Activated naive CD4-positive, alpha-beta T cell (primary cell): ENCODE results near the gene SPDYE16.
"Not testable (repeated sequence)": the region's sequence is repeated elsewhere in the genome, so short reads cannot be mapped to it uniquely, and the experiment has no call there.

ENCODE experiments used
- DNase-seq, 4 experiments: peaks; one replicate each; lab custom pipeline; 2025; lab: John Stamatoyannopoulos, UW

The SPDYE16 gene

GRCh38 chr7:76549855-76550248 lies 6.8 kb upstream of the SPDYE16 start:
- not testable (repeated sequence) for DNase-seq

- peak; percentile 47 to 81 (median 72) for DNase-seq
Measured at GRCh38 chr7:76549025-76549854, 6.1 kb upstream of the SPDYE16 start.

- not testable (repeated sequence) for DNase-seq
Measured at GRCh38 chr7:76531643-76532042, 11.5 kb downstream of the SPDYE16 start.

DNA sequence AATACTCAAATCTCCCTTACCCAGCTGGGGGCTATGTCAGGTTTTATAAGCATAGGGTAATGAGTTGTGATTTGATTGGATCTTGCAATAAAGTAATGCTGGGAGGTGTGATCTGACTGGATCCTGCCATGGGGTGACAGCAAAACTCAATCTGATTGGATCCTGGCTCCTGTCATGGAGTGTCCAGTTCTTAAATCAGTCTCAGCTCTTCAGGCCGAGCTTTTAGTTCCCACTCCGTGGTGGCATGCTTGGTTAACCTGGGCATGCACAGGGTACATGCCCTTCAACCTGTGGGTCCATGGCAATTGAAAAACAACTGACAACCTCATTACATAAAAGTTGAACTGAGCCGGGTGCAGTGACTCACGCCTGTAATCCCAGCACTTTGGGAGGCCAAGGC lies 16.9 kb downstream of the SPDYE16 start:
- not testable (repeated sequence) for DNase-seq

DNA sequence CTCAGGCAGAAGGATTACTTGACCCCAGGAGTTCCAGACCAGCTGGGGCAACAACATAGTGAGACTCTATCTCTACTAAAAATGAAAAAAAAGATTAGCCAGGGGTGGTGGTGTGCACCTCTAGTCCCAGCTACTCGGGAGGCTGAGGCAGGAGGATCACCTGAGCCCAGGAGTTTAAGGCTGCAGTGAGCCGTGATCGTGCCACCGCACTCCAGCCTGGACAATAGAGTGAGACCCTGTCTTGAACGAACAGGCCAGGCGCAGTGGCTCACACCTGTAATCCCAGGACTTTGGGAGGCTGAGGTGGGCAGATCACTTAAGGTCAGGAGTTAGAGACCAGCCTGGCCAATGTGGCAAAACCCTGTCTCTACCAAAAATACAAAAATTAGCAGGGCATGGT lies 26.2 kb downstream of the SPDYE16 start:
- not testable (repeated sequence) for DNase-seq

GRCh38 chr7:76515999-76516443 lies 27.1 kb downstream of the SPDYE16 start:
- no peak for DNase-seq

DNA sequence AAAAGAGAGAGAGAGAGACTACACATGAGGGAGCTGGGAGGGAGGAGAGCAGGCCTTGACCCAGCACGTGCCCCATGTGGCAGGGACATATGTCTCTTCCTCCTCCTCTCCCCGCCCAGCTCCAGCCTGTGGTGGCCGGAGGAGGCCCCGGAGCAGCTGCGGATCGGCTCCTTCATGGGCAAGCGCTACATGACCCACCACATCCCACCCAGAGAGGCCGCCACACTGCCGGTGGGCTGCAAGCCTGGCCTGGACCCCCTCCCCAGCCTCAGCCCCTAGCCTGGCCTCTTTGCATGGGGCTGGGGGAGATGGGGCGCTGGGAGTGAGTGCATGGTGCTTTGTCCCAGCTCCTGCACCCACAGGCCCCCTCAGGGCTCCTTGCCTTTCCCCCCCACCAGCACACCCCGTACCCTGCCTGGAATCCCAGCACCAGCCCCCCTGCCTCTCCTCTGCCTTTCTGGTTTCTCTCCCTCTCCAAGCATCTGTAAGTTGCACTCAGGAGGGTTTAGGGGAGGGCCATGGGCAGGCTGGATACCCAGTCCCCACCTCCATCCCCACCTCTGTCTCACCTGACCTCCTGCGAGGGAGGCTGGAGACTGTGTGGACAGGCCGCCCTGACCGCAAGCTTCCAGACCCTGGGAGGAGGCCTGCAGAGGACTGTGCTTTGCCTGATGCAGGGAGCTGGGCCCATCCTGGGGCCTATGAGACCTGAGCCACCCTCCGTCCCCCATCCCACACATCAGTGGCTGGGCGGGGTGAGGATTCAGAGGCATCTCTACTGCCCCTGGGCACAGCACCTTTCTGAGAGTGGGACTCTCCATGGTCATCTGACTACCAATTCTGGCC lies 27.9 kb downstream of the SPDYE16 start:
- DNase-seq: no peak

DNA sequence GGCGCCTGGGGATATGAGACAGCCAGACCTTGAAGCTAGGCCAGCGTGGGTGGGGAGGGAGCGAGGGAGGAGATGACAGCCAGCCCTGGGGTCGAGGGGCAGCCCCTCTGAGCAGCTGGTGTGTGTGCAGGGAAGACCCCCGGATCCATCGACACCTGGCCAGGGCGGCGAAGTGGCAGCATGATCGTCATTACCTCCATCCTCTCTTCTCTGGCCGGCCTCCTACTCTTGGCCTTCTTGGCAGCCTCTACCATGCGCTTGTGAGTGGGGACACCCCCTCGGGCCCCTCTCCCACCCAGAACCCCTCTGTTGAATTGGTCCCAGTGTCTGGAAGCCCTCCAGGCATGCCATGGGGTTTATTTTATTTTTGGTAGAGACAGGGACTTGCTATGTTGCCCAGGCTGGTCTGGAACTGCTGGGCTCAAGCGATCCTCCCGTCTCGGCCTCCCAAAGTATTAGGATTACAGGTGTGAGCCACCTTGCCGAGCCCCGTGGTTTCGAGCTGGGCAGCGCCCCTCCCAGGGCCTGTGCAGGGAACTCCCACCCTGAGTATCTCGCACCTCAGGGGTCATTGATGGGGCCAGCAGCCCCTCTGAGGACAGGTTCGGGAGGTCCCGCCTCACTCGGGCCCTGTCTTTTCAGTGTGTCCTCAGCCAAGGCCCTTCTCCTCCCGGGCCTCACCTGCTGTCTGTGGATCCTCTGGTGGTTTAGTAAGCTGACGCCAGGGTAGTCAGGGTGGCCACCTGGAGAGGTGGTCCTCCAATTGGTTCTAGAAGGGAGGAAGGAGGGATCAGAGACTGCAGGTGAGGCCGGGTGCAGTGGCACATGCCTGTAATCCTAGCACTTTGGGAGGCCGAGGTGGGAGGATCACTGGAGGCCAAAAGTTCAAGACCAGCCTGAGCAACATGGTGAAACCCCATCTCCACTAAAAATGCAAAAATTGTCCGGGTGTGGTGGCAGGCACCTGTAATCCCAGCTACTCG lies 29.0 kb downstream of the SPDYE16 start:
- DNase-seq: no peak

GRCh38 chr7:76512941-76513816 lies 29.9 kb downstream of the SPDYE16 start:
- DNase-seq: no peak

DNA sequence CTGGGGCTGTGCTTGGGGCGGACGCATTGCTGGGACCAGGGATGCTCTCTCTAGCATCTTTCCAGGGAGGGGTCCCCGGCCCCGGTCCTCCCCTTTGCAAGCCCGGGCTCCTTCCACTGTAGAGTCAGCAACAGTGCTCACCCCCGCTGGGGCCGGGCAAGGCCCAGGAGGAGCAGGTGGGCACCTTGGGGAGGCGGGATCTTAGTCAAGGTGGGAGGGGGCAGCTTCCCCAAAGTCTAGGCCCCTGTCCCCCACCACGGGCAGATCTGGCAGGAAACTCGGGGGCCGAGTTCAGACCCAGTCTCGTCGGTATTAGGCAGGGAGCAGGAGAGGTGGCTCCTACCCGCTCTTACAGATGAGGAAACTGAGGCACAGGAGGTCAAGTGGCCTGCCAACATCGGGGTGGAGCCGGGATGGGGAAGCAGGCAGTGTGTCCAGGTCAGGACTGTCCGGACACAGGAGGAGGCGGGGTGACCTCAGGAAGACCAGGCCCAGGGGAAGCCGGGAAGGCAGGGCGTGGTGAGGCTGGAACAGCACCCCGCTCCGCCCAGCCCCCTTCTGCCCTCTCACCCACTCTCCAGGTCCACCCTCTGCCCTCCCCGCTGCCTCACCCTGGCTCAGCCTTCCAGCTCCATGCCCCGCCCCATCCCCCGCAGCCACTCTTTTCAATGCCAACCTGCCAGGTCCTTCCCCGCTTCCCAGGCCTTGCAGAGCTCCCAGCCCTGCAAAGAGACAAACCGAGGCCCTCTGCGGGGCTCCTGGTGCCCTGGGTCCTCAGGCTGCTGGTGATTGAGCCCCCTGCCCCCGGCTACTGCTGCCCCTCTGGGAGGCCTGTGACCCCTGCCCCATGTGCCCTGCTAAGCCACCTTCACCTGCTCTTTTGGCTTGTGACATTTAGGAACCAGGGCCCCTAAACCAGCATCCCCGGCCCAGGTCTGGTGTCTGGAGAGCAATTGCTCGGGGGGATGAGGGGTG lies 30.9 kb downstream of the SPDYE16 start:
- not testable (repeated sequence) for DNase-seq

GRCh38 chr7:76511200-76511910 lies 31.7 kb downstream of the SPDYE16 start:
- DNase-seq: not testable (repeated sequence)

- DNase-seq: no peak
Measured at GRCh38 chr7:76509931-76510877, 32.9 kb downstream of the SPDYE16 start, which contains the start of gene UPK3B. Gene UPK3B (plus strand): TSS chr7:76510552. CDS start chr7:76510653, 101 bp downstream.

DNA sequence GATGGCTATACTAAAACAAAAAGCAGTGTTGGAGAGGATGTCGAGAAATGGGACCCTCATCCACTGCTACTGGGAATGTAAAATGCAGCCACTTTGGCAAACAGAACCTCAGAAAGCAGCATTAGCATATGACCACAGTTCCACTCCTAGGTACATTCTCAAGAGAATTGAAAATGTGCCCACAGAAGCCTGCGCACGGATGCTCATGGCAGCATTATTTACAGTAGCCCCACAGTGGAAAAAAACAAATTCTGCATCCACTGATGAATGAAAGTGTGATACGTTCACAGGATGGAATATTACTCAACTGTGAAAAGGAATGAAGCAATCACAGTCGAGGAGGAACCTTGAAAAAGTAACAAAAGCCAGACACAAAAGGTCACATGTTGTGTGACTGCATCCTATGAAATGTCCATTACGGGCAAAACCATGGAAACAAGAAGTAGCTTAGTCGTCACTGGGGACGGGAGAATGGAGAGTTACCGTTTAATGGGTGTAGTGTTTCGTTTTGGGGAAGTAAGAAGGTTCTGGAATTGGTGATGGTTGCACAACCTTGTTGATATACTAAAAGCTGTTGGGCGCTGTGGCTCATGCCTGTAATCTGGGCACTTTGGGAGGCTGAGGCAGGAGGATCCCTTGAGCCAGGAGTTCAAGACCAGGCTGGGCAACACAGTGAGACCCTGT lies 35.2 kb downstream of the SPDYE16 start:
- DNase-seq: no peak

DNA sequence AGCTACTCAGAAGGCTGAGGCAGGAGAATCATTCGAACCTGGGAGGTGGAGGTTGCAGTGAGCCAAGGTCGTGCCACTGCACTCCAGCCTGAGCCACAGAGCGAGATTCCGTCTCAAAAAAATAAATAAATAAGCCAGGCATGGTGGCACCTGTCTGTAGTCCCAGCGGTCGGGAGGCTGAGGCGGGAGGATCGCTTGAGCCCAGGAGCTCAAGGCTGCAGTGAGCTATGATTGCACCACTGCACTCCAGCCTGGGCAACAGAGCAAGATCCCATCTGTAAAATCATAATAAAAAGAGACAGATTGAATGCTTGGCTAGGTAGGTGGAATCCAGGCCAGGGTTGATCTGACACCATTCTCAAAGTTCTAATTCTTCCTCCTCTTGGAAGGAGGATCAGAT lies 36.5 kb downstream of the SPDYE16 start:
- DNase-seq: not testable (repeated sequence)

- no peak for DNase-seq
Measured at GRCh38 chr7:76506081-76506440, 37.0 kb downstream of the SPDYE16 start.

DNA sequence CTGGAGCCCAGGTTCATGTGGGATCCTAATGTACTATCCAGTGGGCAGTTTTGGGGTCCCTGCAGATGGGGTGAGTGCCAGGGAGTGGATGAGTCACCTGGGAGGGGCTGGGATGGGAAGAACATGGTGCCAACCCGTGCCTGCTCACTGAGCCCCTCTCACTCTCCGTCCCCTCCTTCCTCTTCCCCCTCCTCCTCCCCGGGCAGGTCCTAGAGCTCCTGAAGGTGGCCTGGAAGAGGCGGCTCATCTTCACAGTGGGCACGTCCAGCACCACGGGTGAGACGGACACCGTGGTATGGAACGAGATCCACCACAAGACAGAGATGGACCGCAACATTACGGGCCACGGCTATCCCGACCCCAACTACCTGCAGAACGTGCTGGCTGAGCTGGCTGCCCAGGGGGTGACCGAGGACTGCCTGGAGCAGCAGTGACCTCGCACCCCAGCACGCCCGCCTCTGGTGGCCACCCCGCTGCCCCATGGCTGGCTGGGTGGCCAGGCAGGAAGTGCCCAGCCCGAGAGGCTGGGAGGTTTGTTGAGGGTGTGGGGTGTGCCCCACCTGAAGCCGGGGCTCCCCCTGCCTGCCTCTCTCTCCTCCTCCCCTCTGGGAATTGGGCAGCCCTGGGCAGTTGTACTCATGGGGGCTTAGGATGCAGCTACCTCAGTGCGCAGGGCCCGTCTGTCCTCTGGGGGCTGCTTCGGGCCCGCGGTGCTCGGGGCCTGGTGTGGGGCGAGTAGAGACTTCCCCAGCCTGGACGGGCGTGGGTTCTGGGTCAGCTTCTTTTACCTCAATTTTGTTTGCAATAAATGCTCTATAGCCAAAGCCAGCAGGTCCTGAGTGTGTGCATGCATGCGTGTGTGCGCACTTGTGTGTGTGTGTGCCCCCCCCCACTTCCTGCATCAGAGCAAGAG lies 37.7 kb downstream of the SPDYE16 start:
- no peak for DNase-seq
